Suprapubic skin (tissue), 4 donors: ENCODE results near the gene RIMBP2. TPM values are rescaled to one million over a fixed set of nuclear protein-coding genes. Genes with fewer than 3 reads are reported as not detected.

Experiments
- DNase-seq, 2 donors: peaks; one replicate each; pipeline ENCODE4 v3.0.0-alpha.2; 2019; ENCODE audit warnings: low spot score in 2 of 2
- H3K27ac ChIP-seq: fragments of 200-600 bp; sonication (generic); one replicate; pipeline ENCODE4 v1.5.1; 2019
- H3K27me3 ChIP-seq: fragments of 200-600 bp; sonication (generic); one replicate; pipeline ENCODE4 v1.5.1; 2019
- H3K36me3 ChIP-seq: fragments of 200-600 bp; sonication (generic); one replicate; pipeline ENCODE4 v1.5.1; 2019
- H3K4me1 ChIP-seq: fragments of 200-600 bp; sonication (generic); one replicate; pipeline ENCODE4 v1.5.1; 2019
- H3K4me3 ChIP-seq: fragments of 200-600 bp; sonication (generic); one replicate; pipeline ENCODE4 v1.5.1; 2019; ENCODE audit warnings: mild to moderate bottlenecking
- H3K9me3 ChIP-seq: fragments of 200-600 bp; sonication (generic); one replicate; pipeline ENCODE4 v1.5.1; 2019
- CTCF ChIP-seq, 2 donors: fragments of 200-600 bp in 1 of 2; fragments of 450-650 bp in 1 of 2; sonication (generic) in 1 of 2; IDR thresholded peaks; one replicate each; pipeline ENCODE4 v1.5.1; 2016 to 2019; ENCODE audit warnings: antibody characterized with exemption in 2 of 2, mild to moderate bottlenecking in 1 of 2, moderate library complexity in 1 of 2
- EP300 ChIP-seq: sonication (generic); formaldehyde crosslinking; IDR thresholded peaks from one replicate; pipeline ENCODE4 v1.6.1; 2017; ENCODE audit warnings: antibody characterized with exemption
- POLR2A ChIP-seq, 2 donors: fragments of 450-650 bp; IDR thresholded peaks; one replicate each; pipeline ENCODE4 v1.6.1; 2017; ENCODE audit warnings: antibody characterized with exemption in 2 of 2, mild to moderate bottlenecking in 2 of 2, moderate library complexity in 2 of 2
- POLR2AphosphoS5 ChIP-seq, 3 donors: sonication (generic); formaldehyde crosslinking; IDR thresholded peaks; one replicate each; pipeline ENCODE4 v1.6.1; 2017; ENCODE audit warnings: antibody characterized with exemption in 3 of 3
- WGBS: methylation state at CpG from one replicate; pipeline ENCODE4 v1.1.5; 2018; 5-methylcytosine and 5-hydroxymethylcytosine counted together
- total RNA-seq, 4 donors: library from RNA; depleted of rRNA; stranded (reverse); fragments of >200 nt; gene quantifications; one replicate each; pipeline ENCODE4 v1.1.0, GENCODE V29; 2016

RIMBP2 gene
- total RNA-seq, 4 donors from 2014 or later: 2.1 to 21.8 (median 3.0) TPM

- TF ChIP-seq CTCF (IDR thresholded peaks at IDR 0.05): no peak
- no peak for TF ChIP-seq EP300
- TF ChIP-seq POLR2A (IDR thresholded peaks at IDR 0.05): no peak
- TF ChIP-seq POLR2AphosphoS5 (IDR thresholded peaks at IDR 0.05): no peak
- no peak for DNase-seq
- Histone ChIP-seq H3K9me3 (no peaks in the 10 kb centered on the region), H3K36me3 (no peaks in the 10 kb centered on the region), H3K4me1 (no peaks in the 10 kb centered on the region), H3K27me3 (no peaks in the 10 kb centered on the region), H3K27ac (no peak overlapping the region), H3K4me3 (no peak overlapping the region)
- WGBS: 79% methylated on average over 14 of the region's 14 CpGs
These were observed 30.8 kb downstream of the RIMBP2 start for GRCh38 chr12:130685250-130685787.

- no peak for TF ChIP-seq CTCF (IDR thresholded peaks at IDR 0.05)
- TF ChIP-seq POLR2AphosphoS5 (IDR thresholded peaks at IDR 0.05): no peak
- no peak for TF ChIP-seq EP300
- no peak for TF ChIP-seq POLR2A (IDR thresholded peaks at IDR 0.05)
- no peaks in the 10 kb centered on the region for H3K4me1 ChIP-seq
- DNase-seq: no peak
- H3K4me3 ChIP-seq: no peak overlapping the region
- no peaks in the 10 kb centered on the region for H3K36me3 ChIP-seq
- 77% methylated on average over 3 of the region's 3 CpGs for WGBS
- no peaks in the 10 kb centered on the region for H3K9me3 ChIP-seq
- no peaks in the 10 kb centered on the region for H3K27me3 ChIP-seq
- H3K27ac ChIP-seq: no peak overlapping the region
These were observed 32.3 kb downstream of the RIMBP2 start for GRCh38 chr12:130683811-130684210.

GRCh38 chr12:130683080-130683479, 33.0 kb downstream of the RIMBP2 start:
- no peak for DNase-seq
- no peaks in the 10 kb centered on the region for H3K36me3 ChIP-seq
- H3K4me1 ChIP-seq: no peaks in the 10 kb centered on the region
- H3K4me3 ChIP-seq: no peak overlapping the region
- H3K9me3 ChIP-seq: no peaks in the 10 kb centered on the region
- WGBS: 92% methylated on average over 7 of the region's 7 CpGs
- H3K27ac ChIP-seq: no peak overlapping the region
- TF ChIP-seq EP300: no peak
- TF ChIP-seq CTCF (IDR thresholded peaks at IDR 0.05): no peak
- no peak for TF ChIP-seq POLR2A (IDR thresholded peaks at IDR 0.05)
- no peak for TF ChIP-seq POLR2AphosphoS5 (IDR thresholded peaks at IDR 0.05)
- H3K27me3 ChIP-seq: no peaks in the 10 kb centered on the region

GRCh38 chr12:130680451-130680990, 35.6 kb downstream of the RIMBP2 start:
- Histone ChIP-seq H3K4me1 (peaks cover 3% of the 10 kb centered on the region), H3K27me3 (no peaks in the 10 kb centered on the region), H3K4me3 (no peak overlapping the region), H3K36me3 (no peaks in the 10 kb centered on the region), H3K9me3 (no peaks in the 10 kb centered on the region), H3K27ac (no peak overlapping the region)
- 73% methylated on average over 15 of the region's 15 CpGs for WGBS
- no peak for TF ChIP-seq CTCF (IDR thresholded peaks at IDR 0.05)
- TF ChIP-seq POLR2A (IDR thresholded peaks at IDR 0.05): no peak
- DNase-seq: no peak

GRCh38 chr12:130677957-130678558, 38.0 kb downstream of the RIMBP2 start:
- 74% methylated on average over 17 of the region's 23 CpGs for WGBS
- no peaks in the 10 kb centered on the region for H3K36me3 ChIP-seq
- no peak for TF ChIP-seq CTCF (IDR thresholded peaks at IDR 0.05)

More at GRCh38 chr12:130677957-130678558, 38.0 kb downstream of the RIMBP2 start:
- no peak for DNase-seq
- Histone ChIP-seq H3K27me3 (no peaks in the 10 kb centered on the region), H3K9me3 (no peaks in the 10 kb centered on the region), H3K4me3 (no peak overlapping the region), H3K4me1 (peaks cover 3% of the 10 kb centered on the region), H3K27ac (no peak overlapping the region)
